ENCODE results near the gene S100A14. TPM values are rescaled to one million over a fixed set of nuclear protein-coding genes. Genes with fewer than 3 reads are reported as not detected.

The S100A14 gene
- total and polyA plus RNA-seq, 7 donors: 0.22 to 0.48 (median 0.38) TPM; not detected in 3

DNA sequence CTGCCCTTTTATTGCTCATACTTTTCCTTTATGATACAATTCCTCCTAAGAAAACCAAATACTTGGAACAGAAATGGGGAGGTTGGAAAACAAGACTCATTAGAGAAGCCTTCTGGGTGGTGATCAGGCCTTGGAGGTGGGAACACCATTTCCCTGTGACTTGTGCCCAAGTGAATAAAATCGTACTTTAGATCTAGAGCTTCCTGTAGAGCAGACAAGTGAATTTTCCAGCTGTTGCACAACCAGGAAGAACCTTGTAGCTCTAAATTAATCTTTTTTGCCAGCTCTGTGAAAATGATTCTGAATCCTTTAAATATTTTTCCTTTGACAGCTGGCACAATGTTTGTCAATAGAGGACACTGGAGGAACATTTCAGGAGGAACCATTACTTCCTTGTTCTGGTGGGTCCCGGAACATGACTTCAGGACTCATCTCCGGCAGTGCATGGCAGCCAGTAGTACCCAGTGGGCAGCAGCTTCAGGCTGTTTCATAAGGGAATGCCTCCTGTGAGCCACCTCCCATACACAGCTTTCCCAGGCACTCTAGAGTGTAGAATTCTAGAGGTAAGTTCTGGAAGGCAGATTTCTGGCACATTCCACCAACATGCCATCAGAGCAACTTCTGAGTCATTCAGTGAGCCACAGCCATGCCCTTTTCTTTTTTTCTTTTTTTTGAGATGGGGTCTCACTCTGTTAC lies 36.8 kb upstream of the S100A14 start:
- H3K4me3 ChIP-seq: no peak overlapping the region
- intact Hi-C loops (cut with DNase I): no loop called here
- no peak for DNase-seq
- ATAC-seq: no peak
- H3K36me3 ChIP-seq (ENCODE audit: insufficient read depth in 1 of 2, low read depth in 1 of 2): no peaks in the 10 kb centered on the region
- H3K27me3 ChIP-seq (ENCODE audit: insufficient read depth in 3 of 3, low read length in 2 of 3): no peaks in the 10 kb centered on the region
- TF ChIP-seq, protein P1, sequence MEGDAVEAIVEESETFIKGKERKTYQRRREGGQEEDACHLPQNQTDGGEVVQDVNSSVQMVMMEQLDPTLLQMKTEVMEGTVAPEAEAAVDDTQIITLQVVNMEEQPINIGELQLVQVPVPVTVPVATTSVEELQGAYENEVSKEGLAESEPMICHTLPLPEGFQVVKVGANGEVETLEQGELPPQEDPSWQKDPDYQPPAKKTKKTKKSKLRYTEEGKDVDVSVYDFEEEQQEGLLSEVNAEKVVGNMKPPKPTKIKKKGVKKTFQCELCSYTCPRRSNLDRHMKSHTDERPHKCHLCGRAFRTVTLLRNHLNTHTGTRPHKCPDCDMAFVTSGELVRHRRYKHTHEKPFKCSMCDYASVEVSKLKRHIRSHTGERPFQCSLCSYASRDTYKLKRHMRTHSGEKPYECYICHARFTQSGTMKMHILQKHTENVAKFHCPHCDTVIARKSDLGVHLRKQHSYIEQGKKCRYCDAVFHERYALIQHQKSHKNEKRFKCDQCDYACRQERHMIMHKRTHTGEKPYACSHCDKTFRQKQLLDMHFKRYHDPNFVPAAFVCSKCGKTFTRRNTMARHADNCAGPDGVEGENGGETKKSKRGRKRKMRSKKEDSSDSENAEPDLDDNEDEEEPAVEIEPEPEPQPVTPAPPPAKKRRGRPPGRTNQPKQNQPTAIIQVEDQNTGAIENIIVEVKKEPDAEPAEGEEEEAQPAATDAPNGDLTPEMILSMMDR (IDR thresholded peaks at IDR 0.05): no peak
- H3K4me1 ChIP-seq: peaks cover 20% of the 10 kb centered on the region
- H3K9me3 ChIP-seq: no peaks in the 10 kb centered on the region
- WGBS, 3 donors: 31 to 55% (median 43%) methylated on average over 3 of the region's 3 CpGs
- peak overlapping the region; percentile 51 for H3K27ac ChIP-seq

DNA sequence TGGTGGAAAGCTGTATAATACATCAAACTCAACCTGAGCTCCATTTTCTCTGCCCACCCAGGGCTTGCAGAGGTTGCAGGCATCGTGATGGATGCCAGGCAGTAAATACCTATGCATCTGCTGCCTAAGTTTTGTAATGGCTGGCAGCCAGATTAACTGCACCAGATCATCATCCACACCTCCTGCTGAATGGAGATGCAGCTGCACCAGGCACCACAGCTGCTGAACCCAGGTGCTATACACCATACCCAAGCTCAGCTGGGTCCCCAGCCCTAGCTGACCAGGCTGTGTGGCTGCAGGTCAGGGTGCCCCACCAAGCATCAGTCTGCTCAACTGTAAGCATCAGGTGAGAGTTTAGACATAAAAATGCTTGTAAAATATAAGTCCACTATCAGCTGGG lies 35.6 kb upstream of the S100A14 start:
- 61 to 80% (median 69%) methylated on average over 1 of the region's 1 CpG for WGBS, 3 donors
- no peak for ATAC-seq
- peaks cover 0 to under 1% of the 10 kb centered on the region in 2 donors for H3K36me3 ChIP-seq (ENCODE audit: insufficient read depth in 1 of 2, low read depth in 1 of 2)

DNA sequence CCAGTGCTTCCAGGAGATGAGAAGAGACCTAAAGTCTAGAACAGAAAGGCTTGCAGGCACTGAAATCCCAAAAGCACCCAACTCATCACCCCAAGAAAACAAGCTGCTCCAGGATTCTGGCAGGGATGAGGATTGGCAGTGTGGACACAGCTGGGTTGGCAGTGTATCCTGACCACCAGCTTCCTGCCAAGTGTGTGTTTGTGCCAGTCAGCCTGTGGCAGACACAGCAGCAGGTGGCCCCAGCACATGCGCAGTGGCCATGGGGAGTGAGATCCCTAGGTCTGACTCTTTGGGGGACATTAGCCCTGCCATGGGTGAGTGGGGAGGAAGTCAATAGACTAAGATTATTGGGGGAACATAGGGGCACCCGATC lies 33.7 kb upstream of the S100A14 start:
- H3K36me3 ChIP-seq (ENCODE audit: insufficient read depth in 1 of 2, low read depth in 1 of 2): peaks cover 10 to 20% of the 10 kb centered on the region in 2 donors
- 36 to 47% (median 39%) methylated on average over 2 of the region's 2 CpGs for WGBS, 3 donors
- DNase-seq: peak; percentile 85 to 93
- peak; percentile 93 to 95 (median 93) for ATAC-seq
- H3K4me1 ChIP-seq: peaks cover 25% of the 10 kb centered on the region
- H3K9me3 ChIP-seq: no peaks in the 10 kb centered on the region
- peak overlapping the region; percentile 82 for H3K27ac ChIP-seq
- TF ChIP-seq, protein P1 (IDR thresholded peaks at IDR 0.05): no peak
- intact Hi-C loops (cut with DNase I): loop anchor here in 1 of 2 donors (1.0 kb wide), 1 partner anchor 10 kb away; no protein-coding TSS in a partner anchor
- H3K4me3 ChIP-seq: no peak overlapping the region
- no peaks in the 10 kb centered on the region for H3K27me3 ChIP-seq (ENCODE audit: insufficient read depth in 3 of 3, low read length in 2 of 3)

More for the DNA sequence above, 35.6 kb upstream of the S100A14 start:
- H3K27me3 ChIP-seq (ENCODE audit: insufficient read depth in 3 of 3, low read length in 2 of 3): no peaks in the 10 kb centered on the region
- H3K27ac ChIP-seq: no peak overlapping the region
- TF ChIP-seq, protein P1 (IDR thresholded peaks at IDR 0.05): no peak
- intact Hi-C loops (cut with DNase I): no loop called here
- no peak for DNase-seq
- H3K9me3 ChIP-seq: no peaks in the 10 kb centered on the region
- peaks cover 24% of the 10 kb centered on the region for H3K4me1 ChIP-seq
- no peak overlapping the region for H3K4me3 ChIP-seq

DNA sequence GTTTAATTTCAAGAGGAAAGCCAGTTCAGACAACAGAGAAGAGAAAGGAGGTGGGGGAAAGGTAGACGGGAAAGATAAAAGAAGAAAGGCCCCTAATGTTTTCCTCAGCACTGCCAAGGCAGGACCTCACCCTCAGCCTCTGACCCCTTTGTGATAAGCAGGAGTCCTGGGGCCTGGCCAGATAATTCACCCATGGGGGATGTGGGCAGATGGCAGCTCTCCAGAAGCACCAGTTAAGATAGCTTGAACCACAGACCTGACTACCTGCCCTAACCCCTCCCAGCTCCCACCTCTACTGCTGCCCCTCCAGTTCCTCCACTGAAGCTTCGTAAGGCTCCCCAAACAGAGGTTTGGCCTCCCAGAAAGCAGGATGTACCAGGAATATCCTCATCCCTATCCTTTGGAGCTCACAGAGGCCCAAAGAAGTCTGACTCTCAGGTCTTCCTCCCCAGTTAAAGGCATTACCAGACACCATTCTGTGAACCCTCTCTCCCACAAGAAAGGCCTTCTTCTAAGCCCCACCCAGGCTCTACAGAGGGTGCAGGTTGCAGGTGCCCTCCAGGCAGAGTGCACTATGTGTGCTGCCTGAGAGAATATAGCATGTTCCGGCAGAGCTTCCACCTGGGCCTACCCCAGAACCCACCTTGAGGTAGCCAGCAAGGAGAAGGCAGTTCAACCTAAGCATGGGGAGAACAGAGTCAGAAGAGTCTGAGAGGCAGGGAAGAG lies 33.2 kb upstream of the S100A14 start:
- peaks cover 10 to 25% of the 10 kb centered on the region in 2 donors for H3K36me3 ChIP-seq (ENCODE audit: insufficient read depth in 1 of 2, low read depth in 1 of 2)

More for the DNA sequence above, 33.2 kb upstream of the S100A14 start:
- peak overlapping the region; percentile 82 for H3K27ac ChIP-seq
- TF ChIP-seq, protein P1 (IDR thresholded peaks at IDR 0.05): no peak
- 56 to 64% (median 56%) methylated on average over 3 of the region's 3 CpGs for WGBS, 3 donors
- H3K9me3 ChIP-seq: no peaks in the 10 kb centered on the region
- H3K4me3 ChIP-seq: no peak overlapping the region
- intact Hi-C loops (cut with DNase I): loop anchor here in 1 of 2 donors (1.0 kb wide), 1 partner anchor 9 kb away; no protein-coding TSS in a partner anchor
- DNase-seq (no peak), ATAC-seq (peak in 3 of 4 donors; percentile 11 to 27 (median 20))
- peaks cover 31% of the 10 kb centered on the region for H3K4me1 ChIP-seq
- H3K27me3 ChIP-seq (ENCODE audit: insufficient read depth in 3 of 3, low read length in 2 of 3): no peaks in the 10 kb centered on the region
